Measurements from ENCODE around the gene PKD1.

Gene PKD1

DNA sequence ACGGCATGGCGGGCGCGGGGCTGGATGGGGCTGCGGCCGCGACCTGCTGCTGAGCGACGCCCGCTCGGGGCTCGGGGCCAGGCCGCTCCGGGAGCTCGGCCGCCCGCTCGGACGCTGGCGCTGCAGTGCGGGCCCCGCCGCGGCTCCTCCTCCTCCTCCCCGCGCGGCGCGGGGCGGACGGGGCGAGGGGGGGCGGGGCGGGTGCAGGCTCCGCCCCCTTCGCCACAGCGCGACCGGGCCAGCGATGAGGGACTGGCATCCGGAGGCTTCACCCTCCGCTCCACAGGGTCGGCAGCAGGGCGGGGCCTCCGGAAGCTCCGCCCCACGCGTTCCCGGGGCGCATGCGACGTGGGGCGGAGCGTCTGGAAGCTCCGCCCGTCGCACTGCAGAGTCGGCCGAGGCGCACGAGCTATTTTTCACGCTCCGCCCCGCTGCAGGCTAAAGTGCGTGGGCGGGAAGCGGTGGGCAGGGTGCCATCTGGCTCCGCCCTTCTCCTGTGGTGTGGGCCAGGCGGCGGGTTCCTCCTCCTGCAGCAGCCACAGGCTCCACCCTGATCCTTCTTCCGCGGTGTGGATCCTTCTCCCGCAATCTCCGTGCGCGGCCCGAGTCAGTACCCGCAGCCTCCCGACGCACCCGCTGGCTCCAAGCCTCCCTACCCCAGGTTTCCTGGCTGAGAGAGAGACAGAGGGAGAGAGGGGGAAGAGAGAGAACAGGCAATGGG, at the start of gene PKD1:
PKD1 (minus strand) TSS at position 129 of the 721 bp plus-strand sequence. CDS start 209 bp downstream, outside the sequence.
- peak; percentile 92 for DNase-seq

- DNase-seq = no peak
Observed at GRCh38 chr16:2184962-2185361, 49.3 kb upstream of the PKD1 start.

- no peak for DNase-seq
Observed at GRCh38 chr16:2184346-2184745, 48.6 kb upstream of the PKD1 start.

DNA sequence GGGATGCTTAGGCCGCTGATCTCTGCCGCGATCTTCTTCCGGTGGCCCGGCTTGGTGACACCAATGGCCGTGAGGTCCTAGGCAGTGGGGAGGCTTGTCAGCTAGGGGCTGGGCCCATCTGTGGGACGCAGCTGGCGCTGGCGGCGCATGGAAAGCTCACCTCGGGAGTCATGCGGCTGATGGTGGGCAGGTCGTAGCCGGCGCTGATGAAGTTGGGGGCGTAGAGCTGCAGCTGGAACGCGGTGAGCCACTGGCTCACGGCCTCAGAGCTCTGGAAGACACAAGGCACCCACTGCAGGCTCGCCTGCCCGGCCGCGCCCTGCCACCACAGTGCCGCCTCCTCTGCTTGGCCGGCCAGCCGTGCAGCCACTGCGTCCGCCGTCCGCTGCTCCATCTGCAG, 48.0 kb upstream of the PKD1 start:
- DNase-seq = no peak

DNA sequence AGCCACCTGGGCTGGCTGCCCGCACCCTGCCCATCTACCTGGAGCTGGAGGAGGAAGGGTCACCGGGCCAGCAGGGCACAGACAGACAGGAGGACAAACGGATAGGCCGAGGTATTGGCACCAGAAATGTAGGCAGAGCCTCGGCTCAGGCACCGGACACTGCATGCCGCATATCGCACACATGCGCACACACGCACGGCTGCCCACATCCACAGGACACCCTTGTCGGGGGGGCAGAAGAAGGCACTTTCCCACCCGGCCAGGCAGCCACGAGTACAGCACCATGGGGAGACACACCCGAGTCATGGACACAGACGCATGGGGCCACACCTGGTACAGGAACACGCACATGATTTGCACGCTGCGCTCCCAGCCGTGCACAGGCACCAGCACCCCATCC, 46.3 kb upstream of the PKD1 start:
- DNase-seq = no peak

- DNase-seq = no peak
Observed at GRCh38 chr16:2180962-2181923, 45.5 kb upstream of the PKD1 start.

- DNase-seq = no peak
Observed at GRCh38 chr16:2180461-2180860, 44.8 kb upstream of the PKD1 start.

- DNase-seq = no peak
Observed at GRCh38 chr16:2179576-2179975, 43.9 kb upstream of the PKD1 start.

GRCh38 chr16:2179107-2179501, 43.4 kb upstream of the PKD1 start:
- no peak for DNase-seq

DNA sequence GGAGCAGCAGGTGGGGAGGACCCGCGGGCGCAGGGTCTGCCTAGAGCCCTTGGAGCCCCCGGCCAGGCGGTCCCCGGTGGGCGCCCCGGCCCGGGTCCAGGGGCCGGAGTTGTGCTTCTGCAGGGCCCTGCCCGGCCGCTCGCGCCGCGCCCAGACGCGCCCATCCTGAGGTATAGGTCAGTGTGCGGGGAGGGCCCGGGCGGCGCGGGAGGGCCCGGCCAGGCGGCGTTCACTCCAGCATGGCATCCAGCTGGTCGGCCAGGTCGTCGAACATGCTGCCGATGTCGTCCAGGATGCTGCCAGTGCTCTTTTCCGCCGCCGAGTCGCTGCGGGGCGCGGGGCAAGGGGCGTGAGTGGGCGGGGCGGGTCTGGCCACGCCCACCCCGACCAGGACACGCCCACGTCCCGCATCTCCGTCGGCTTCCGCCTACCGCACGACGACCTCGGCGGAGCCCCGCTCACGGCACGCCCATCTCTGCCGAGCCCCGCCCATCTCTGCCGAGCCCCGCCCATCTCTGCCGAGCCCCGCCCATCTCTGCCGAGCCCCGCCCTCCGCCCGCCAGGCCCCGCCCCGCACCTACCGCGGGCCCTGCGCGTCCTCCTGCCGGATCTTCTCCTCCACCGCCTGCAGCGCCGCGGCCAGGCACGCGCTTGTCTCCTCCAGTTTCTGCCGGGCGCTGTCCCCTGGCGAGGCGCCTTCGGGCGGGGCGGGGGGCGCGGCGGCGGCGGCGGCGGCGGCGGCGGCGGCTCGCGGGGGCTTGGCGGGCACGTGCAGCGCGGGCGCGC, 42.8 kb upstream of the PKD1 start:
- peak; percentile 15 for DNase-seq

DNA sequence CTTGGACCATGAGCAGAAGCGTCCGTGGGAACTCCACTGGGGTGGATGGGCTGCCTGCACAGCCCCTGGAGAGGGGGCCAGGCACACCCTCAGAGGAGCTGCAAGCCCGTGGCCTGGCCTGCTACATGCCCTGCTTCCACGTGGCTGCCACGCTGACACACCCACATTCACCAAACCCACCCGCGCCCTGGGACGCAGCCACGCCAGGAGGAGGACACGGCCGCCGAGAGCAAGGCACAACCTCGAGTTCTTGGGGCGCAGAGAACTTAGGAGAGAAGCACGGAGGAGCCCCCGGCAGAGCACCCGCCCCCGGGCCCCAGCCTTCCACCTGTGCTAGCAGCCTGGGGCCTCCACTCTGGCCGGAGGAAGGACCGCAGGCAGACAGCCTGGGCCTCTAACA, 41.9 kb upstream of the PKD1 start:
- no peak for DNase-seq

- no peak for DNase-seq
Observed at GRCh38 chr16:2177101-2177500, 41.4 kb upstream of the PKD1 start.

- no peak for DNase-seq
Observed at GRCh38 chr16:2176047-2176446, 40.3 kb upstream of the PKD1 start.

DNA sequence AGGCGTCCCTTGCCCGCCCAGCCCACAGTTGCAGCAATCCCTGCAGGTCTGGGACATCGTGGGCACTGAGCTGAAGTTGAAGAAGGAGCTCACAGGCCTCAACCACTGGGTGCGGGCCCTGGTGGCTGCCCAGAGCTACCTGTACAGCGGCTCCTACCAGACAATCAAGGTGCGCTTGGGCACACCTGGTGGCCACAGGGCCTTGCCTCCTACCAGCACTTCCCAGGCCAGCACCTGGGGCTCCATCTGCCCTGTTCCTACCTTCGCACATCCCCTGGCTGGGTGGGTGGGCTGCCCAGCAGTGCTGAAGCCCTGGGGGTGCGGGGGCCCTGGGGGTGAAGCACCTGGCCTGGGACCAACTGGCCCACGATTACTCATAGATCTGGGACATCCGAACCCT, 39.8 kb upstream of the PKD1 start:
- no peak for DNase-seq

- no peak for DNase-seq
Observed at GRCh38 chr16:2174396-2175131, 38.9 kb upstream of the PKD1 start.

GRCh38 chr16:2173916-2174315, 38.2 kb upstream of the PKD1 start:
- no peak for DNase-seq

DNA sequence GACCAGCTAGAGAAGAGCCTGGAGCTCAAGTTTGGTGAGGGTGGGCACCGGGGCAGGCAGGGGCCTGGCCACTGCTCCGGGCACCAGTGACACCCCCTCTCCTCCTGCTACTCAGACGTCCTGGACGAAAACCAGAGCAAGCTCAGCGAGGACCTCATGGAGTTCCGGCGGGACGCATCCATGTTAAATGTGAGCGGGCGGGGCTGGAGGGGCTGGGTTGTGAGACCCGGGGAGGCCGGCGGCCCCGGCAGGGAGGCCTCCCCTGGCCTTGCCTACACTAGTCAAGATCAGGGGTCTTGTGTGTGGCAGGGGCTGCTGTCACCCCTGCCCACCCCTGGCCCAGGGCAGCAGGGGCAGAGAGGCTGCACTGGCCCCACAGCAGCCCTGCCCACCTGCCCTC, 37.7 kb upstream of the PKD1 start:
- DNase-seq = no peak

DNA sequence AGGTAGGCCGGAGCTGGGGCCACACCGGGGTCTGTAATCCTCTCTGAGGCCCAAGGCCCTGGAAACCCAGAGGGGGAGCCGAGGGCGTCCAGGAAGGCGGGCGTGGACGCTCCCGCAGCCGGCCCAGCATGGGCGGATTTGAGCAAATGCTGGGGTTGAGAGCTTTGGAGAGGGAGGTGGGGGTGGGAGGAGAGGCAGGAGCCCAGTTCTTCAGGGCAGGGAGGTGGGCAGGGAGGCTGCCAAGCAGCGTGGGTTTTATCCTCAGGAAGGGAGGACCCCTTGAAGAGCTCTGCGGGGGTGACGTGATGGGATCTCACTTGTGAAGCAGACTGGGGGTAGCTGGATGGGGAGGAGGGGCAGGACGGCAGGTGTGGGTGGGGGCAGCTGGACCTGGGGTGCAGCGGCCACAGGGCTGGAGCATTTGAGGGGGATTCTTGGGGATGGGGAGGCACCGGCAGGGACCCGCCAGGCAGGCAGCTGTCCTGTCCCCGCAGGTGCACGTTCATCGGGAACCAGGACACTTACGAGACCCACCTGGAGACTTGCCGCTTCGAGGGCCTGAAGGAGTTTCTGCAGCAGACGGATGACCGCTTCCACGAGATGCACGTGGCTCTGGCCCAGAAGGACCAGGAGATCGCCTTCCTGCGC, 37.1 kb upstream of the PKD1 start:
- DNase-seq = no peak

DNA sequence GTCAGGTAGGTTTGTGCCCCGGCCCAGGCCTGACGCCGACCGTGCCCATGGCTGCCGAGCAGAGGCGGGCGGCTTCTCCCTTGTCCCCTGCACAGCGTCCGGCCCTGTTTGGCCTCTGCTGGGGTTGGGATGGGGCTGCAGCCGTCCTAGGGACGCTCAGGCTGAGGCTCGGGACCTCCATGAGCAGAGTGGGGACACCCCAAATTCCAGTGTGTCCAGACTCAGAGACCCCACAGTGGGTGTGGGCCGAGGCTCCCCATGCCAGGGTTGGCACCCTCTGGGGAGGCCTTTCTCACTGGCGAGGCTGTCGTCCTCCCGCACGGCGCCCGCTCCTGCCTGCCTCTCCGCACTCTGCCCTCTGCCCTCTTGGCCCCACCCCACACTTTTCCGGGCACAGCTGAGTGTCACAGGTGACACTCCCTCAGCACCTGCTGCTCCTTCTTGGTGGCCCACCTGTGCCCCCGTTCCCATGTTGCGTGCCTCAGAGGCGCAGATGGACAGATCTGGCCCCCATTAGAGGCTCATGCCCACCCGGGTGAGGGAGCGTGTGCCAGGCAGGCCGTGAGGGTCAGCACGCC, 36.0 kb upstream of the PKD1 start:
- no peak for DNase-seq

DNA sequence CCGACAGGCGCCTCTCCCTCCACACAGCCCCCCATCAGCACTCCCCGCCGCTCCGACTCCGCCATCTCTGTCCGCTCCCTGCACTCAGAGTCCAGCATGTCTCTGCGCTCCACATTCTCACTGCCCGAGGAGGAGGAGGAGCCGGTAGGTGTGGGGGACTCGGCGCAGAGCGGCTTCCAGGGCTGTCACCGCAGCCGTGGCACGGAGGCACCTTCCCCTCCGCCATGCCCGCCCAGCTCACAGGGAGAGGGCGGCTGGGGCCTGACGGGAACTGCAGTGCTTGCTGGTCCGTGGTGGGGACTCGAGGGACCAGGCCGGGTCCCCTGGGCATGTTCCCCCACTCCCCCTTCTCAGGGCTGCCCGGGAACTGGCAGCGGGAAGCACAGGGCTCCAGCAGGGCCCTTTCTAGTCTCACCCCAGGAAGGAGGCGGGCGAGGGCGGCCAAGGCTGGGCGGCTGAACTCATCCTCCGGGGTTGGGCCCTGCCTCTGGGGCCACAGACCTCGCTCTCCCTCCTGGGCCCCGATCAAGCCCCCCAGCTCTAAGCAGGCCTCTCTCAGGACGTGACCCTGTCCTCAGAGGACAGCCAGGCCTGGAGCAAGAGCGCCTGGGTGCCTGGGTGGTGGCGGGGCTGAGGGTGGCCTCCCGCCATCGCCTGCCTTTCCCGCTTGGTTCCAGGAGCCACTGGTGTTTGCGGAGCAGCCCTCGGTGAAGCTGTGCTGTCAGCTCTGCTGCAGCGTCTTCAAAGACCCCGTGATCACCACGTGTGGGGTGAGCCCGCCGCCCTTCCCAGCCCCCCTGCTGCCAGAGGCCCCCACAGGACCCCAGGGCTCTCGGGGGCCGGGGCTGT, 35.1 kb upstream of the PKD1 start:
- DNase-seq = no peak

GRCh38 chr16:2170080-2170479, 34.4 kb upstream of the PKD1 start:
- no peak for DNase-seq

Measured in inflammatory macrophage treated with lipopolysaccharide for 4 hours (primary cell).